NCI-H510A (cell line): Measurements from ENCODE around the gene ITGAE.
"Not testable (repeated sequence)": the region's sequence is repeated elsewhere in the genome, so short reads cannot be mapped to it uniquely, and the experiment has no call there.

Experiments
- DNase-seq: peaks from one replicate; lab custom pipeline; 2025; lab: John Stamatoyannopoulos, UW

ITGAE gene

DNA sequence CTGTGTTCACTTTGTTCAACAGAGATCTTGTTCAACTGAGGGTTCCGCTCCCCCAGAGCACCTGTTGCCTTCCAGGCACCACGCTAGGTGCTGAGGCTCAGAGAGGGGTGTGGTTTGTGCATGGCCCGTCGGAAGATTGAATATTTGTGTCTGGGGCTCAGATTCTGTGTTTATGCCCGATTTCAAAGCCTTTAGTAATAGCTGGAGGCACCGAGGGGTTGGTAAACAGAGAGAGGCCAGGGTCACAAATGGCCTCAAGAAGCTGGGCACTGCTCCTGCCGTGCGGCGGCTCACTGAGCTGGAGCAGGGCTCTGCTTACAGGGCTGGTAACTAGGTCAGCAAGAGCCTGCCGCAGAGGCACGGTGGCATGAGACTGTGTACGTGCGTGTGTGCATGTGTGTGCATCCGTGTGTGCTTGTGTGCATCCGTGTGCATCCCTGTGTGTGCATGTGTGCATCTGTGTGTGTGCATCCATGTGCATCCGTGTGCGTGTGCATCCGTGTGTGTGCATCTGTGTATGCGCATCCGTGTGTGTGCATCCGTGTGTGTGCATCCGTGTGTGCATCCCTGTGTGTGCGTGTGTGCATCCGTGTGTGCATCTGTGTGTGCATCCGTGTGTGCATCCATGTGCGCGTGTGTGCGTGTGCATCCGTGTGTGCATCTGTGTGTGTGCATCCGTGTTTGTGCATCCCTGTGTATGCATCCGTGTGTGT, 5.4 kb downstream of the ITGAE start:
- DNase-seq: no peak

DNA sequence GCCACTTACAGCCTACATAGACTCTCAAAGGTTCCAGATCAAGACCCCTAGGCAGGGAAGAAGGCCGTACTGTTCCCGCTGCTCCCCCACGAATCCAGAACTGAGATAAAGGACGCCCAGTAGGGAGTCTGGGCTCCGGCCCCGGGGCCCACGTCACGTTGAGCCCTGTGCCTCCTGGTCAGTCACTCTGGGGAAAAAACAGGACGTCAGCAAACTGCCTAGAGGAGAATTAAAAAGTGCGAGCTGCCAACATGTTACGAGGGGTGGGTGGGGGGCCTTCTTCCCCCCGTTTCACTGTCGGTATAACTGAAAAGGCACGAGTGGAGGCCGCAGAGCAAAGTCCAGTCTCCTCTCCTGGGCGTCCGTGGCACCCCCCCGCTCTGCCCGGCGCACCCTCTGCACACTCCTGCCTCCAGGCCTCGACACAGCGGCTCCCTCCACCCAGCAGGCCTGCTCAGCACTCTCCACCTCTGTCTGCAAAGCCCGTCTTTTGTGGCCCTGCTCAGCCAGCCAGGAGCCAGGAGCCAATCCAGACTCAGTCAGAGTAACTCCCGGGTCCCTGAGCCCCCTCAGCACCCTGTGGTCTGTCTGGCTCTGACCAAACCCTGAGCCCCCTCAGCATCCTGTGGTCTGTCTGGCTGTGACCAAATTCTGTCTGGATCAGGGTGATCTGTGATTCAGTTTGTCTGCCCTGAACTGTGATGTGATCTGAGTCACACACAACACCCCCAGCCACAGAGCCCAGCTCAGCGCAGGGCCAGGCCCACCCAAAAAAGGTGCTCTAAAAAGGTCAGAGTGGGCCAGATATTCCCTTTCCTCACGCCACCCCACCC, 6.2 kb downstream of the ITGAE start:
- no peak for DNase-seq

DNA sequence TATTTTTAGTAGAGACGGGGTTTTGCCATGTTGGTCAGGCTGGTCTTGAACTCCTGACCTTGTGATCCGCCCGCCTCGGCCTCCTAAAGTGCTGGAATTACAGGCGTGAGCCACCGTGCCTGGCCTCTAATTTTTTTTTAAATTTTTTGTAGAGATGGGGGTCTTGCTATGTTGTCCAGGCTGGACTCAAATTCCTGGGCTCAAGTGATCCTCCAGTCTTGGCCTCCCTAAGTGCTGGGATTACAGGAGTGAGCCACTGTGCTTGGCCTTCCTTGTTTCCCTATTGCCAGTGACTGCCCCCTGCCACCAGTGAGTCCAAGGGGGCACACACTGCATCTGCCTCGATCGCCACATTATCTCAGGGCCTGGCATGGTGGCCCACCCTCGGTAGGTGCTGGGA, 6.8 kb downstream of the ITGAE start:
- not testable (repeated sequence) for DNase-seq

DNA sequence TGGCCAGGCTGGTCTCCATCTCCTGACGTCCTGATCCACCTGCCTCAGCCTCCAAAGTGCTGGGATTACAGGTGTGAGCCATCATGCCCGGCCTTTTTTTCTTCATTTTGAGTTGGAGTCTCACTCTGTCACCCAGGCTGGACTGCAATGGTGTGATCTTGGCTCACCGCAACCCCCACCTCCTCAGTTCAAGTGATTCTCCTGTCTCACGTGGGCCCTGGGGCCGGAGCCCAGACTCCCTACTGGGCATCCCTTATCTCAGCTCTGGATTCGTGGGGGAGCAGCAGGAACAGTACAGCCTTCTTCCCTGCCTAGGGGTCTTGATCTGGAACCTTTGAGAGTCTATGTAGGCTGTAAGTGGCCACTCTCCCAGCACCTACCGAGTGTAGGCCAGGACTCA, 7.7 kb downstream of the ITGAE start:
- DNase-seq: not testable (repeated sequence)

DNA sequence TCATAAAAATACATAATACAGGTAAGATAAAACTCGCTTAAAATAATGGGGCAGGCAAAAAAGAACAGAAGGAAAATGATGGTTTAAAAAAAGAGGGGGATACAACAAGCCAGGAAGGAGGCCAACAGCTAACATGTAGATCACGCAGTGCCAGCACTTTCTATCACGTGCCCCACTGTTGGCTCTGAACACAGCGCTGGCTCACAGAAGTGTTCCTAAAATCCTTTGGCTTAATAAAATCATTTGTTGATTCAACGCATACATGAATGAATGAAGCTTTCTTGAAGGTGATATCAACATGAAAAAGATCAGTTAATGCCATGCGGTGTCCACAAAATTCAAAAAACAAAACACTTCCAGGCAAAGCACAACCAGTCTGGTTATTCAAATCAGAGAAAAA, 8.5 kb downstream of the ITGAE start:
- DNase-seq: no peak

DNA sequence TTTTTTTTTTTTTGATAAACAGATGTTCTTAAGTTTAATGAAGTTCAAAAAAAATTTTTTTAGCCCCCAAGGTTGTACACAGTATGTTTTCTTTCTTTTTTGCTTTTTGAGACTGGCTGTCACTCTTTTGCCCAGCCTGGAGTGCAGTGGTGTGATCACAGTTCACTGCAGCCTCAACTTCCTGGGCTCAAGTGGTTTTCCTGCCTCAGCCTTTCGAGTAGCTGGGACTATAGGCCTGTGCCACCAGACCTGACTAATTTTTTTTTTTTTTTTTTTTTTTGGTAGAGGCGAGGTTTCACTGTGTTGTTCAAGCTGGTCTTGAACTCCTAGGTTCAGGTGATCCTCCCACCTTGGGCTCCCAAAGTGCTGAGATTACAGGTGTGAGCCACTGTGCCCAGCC, 12.8 kb downstream of the ITGAE start:
- DNase-seq: no peak

DNA sequence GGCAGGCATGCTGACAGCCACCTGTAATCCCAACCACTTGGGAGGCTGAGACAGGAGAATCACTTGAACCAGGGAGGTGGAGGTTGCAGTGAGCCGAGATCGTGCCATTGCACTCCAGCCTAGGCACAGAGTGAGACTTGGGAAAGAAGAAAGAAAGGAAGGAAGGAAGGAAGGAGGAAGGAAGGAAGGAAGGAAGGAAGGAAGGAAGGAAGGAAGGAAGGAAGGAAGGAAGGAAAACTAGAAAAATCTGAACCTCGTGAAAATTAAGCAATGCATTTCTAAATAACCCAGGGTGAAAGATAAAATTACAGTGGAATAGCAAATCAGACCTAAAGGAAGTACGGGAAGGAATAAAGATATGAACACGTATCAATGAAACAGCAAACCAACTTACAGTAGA, 15.7 kb downstream of the ITGAE start:
- DNase-seq: not testable (repeated sequence)

DNA sequence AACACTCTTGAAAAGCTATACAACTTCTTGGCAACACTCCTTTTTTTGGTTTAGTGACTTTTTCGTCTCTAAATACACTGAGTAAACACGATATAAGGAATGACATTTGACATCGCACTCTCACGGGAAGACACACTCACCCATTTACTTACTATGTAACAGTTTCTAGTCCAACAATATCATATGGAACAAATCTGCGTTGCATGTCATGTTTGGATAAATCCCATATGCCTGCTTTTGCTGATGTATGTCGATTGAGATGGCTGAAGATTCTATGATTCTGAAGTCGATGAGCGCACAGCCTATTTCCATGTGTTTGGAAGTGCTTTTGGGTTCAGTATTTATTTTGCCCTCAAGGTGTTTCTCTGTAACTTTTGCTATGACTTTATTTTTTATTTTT, 18.2 kb downstream of the ITGAE start:
- no peak for DNase-seq

DNA sequence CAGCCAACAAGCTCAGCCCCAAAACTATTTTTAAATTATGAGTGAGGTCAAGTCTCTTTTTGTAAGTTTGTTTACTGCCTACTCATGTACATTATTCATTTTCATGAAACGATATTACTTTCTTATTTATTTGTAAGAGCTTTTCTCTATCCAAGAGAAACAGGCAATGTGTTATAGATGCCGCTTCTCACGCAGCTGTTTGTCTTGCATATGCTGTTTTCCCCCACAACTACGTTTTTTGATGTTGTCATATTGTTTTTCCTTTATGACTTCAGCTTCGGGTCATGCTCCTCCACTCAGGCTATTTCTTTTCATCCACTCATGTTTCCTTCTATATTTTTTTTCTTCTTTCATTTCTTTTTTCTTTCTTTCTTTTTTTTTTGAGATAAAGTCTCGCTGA, 20.0 kb downstream of the ITGAE start:
- DNase-seq: no peak

DNA sequence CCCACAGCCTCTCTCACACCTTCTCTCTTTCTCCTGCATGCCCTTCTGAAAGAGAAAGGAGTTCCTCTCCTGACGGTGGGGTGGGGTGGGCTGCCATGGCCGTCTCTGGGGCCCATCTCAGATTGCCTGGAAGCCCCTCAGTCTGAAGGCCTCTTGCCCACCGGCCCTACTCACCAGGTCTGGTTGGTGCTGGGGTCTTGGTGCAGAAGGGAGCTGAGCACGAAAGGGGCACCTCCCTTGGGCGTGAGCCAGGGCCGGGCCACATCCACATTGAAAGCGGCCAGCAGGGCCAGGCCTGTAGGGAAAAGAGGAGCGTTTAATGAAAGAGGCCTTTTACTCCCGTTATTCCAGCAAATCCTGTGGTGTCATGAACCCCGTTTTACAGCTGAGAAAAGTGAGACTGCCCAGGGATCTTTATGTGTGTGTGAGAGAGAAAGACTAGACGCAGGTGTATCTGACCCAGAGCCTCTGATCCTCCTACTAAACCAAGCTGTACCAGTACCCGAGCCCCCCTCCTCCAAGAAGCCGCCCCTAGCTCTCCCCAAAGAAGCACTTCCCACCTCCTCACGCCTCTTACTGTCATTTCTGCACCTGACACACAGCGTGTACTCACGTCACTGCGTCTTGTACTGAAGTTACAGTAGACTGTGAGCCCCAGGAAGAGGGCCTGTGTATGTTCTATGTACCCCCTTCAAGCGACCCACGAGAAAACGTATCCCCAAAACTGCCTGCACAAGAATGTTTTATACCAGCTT, 23.4 kb downstream of the ITGAE start:
- no peak for DNase-seq

DNA sequence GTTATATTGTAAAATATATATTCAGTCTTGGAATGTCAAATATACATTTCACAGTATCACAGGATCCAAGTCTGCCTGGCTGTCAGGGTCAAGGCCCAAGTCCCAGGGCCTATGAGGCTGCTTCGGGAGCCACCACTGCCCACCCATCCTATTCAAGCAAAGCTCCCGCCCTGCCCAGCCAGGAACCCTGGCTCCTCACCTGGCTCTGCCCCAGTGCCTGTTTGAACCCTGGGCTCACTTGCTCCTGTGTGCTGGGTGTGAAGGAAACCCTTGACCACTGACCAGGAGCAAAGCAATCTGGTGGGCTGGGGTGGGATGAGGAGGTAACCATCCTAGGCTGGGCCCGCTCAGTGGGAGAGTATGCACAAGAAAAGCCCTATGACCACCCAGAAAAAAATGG, 27.0 kb downstream of the ITGAE start:
- DNase-seq: no peak

DNA sequence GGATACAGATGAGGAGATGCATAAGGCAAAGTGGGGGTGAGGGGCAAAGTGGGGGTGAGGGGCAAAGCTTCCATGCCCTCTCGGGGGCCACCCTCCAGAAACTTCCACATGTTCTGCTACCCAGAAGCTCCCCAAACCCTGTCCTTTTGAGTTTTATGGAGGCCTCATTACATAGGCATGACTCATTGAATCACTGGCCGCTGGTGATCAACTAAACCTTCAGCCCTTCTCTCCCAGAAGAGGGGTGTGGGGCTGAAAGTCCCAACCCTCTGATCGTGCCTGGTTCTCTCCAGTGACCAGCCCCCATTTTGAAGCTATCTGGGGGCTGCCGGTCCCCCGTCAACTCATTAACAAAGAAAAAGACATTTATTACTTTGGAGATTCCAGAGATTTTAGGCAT, 27.5 kb downstream of the ITGAE start:
- no peak for DNase-seq

DNA sequence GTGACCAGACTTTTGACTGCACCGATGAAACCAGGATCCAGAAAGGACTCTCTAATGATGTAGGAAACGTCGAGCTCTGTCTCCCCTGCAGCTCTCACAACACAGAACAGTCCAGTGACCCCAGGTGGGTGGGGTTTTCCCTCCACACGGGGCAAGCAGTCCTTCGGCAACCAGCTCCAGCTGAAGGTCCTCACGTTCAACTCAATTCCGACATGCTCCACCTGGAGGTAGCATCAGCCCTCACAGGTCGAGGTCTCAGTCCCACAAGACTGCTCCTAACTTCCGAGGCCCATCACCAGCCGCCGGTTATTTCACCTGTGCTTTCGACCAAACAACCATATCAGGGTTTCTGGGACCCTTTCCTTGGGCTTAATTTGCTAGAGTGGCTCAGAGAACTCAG, 28.2 kb downstream of the ITGAE start:
- DNase-seq: no peak

DNA sequence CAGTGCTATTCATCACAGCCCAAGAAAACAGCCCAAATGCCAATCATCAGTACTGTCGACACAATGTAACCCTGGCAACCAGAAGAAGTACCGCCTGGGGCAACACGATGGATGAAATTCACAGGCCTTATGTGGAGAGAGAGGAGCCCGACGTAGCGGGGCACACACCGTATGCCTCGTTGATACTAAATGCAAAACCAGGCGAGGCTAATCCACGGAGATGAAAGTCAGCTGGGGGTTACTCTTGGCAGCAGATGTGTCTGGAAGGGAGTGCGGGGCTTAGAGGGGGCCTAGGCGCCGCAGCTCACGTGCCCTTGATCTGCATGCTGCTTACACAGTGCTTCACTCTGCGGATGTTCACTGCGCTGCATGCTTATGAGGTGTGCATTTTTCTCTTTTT, 29.8 kb downstream of the ITGAE start:
- no peak for DNase-seq

DNA sequence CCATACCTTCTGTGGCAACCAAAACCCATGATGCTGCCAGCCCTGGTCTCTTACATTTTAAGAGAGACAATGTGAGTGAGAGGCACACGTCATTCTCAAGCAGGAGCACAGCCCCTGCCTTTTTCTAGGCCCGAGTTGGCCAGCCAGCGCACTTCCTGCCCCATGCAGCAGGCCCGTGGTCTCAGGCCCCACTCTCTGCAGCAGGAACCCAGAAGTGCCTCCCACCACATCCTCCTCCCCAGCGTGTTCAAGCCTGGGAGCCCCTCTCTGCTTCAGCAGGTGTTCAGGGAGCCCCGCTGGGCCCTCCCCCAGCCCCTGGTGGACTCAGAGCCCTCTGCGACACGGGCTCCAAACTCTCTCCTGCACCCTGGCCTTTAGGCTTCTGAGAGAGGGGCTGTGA, 30.5 kb downstream of the ITGAE start:
- no peak for DNase-seq

DNA sequence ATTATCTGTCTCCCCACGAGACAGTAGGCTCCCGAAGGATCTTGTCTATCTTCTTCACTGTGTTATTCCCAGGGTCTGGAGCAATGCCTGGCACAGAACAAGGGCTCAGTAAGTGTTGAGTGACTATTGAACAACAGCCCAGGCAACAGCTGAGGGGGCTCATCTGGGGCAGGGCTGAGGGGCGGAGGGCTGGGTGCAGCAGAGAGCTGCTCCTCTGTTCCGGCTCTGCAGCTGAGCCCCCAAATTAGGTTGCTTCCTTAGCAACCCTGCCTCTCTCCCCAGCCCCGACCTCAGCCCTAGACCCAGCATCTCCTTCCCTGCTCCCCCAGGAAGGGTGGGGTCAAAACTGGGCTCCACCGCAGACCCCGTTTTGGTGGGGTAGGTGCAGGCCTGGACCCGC, 32.2 kb downstream of the ITGAE start:
- no peak for DNase-seq

DNA sequence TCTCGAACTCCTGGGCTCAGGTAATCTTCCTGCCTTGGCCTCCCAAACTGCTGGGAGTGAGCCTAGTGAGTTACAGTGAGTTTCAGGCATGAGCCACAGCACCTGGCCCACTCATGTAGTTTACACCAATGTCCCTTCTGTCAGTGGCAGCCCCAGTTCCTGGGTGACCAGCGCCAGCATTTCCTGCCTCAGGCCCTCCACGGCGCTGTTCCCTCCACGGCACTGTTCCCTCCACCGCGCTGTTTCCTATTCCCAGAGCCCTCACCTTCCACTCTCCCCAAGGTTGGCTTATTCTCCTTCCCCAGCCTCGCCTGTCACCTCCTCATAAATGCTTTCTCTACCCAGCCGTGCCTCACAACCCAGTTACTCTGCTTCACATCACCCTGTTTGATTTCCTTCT, 32.6 kb downstream of the ITGAE start:
- no peak for DNase-seq

DNA sequence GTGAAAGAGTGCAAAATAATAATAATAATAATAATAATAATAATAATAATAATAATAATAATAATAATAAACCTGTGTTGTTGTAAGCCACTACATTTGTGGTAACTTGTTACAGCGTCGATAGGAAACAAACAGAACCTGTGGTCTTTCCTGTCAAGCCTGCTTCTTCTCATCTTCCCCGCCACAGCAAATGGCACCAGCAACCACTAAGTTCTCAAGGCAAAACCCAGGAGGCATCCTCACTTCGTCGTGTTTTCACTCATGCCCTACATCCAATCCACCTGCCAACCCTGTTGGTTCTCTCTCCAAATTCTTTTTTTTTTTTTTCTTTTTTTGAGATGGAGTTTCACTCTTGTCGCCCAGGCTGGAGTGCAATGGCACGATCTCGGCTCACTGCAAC, 34.2 kb downstream of the ITGAE start:
- no peak for DNase-seq

DNA sequence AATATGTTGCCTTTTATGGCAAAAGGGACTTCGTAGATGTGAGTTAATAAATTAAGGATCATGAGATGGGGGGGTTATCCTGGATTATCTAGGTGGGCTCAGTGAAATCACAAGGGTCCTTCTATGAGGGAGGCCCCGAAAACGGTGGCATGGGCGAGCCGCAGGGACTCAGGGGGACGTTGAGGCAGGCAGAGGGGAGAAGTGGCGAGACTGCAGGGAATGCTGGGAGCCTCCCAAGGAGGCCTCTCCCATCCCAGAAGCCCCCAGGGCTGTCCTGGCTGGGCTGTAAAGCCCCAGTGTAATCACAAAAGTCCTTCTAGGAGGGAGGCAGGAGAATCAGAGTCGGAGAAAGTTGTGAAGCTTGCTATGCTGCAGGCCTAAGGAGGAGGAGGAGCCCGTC, 35.0 kb downstream of the ITGAE start:
- no peak for DNase-seq

DNA sequence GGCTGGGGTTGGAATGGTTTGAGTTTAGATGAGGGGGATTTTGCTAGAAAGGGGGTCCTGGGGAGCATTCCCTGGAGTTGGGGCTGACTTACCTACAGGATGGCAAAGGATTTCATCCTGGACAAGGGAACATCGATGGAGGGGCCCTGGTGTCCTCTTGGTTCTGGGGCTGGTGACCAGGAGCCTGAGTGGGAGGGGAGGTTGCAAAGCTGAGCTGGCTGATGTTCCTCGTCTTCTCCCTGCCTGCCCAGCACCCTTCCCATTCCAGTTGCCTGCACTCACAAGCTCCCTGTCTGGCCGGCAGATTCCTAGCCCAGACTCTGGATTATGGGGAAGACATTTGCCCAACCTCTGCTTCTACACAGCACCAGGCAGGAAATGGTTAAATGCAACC, 37.2 kb downstream of the ITGAE start:
- no peak for DNase-seq

DNA sequence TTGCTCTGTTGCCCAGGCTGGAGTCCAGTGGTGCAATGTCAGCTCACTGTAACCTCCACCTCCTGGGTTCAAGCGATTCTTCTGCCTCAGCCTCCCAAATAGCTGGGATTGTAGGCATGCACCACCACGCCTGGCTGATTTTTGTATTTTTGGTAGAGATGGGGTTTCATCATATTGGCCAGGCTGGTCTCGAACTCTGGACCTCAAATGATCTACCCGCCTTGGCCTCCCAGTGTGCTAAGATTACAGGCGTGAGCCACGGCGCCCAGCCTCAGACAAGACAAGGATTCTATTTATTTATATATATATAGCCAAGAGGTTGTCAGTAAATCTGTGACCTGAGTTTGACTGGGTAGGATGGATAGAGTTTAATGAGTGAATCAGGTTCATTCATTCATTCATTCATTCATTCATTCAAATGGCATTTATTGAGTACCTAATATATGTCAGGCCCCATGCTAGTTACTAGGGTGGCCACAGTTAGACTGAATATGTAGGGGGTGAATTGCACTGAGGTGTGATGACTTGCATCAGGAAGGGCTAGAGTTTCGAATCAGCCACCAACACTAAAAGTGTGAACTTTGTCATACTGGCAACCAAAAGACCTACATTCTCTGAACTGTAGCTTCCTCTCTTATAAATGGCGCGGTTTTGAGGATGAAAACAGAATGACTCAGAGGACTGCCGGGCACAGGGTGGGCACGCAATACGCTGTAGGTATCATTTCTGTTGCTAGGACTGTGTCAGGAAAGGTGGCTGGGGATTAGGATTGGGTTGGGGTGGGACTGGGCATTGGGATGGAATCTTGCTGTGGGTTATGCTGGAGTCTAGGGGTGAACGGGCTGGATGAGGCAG, 37.8 kb downstream of the ITGAE start:
- DNase-seq: no peak

DNA sequence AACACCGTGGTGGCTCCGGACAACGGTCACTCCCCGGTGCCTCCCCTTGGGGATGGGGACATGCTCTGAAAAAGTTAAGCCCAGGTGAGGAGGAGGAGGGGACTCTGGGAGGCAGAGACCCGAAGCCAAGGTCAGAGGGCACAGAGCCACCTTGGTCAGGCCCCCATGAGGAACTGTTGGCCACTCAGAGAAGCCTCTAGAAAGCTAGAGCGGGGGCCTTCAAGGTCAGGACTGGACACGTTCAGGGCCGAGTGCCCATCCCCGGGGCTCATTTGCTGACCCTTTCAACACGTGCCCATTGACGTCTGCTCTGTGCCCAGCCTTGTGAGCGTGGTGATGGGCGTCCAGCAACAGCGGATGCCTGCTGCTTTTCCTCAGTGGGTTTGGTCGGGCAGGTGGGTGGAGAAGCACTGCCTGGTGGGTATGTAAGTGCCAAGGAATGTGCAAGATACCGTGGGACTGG, 39.0 kb downstream of the ITGAE start:
- DNase-seq: no peak
